Vagina (tissue), 2 donors: Measurements from ENCODE around the gene PLA2G5.

Experiments used
- POLR2A ChIP-seq, 2 donors: fragments of 450-650 bp; IDR thresholded peaks; one replicate each; pipeline ENCODE4 v1.6.1; 2017; ENCODE audit warnings: antibody characterized with exemption in 2 of 2, mild to moderate bottlenecking in 2 of 2, moderate library complexity in 2 of 2
- POLR2AphosphoS5 ChIP-seq, 2 donors: sonication (generic); formaldehyde crosslinking; IDR thresholded peaks; one replicate each; pipeline ENCODE4 v1.9.0; 2017; ENCODE audit warnings: antibody characterized with exemption in 2 of 2, mild to moderate bottlenecking in 2 of 2, low read depth in 1 of 2; ENCODE audit not compliant: insufficient read depth in 1 of 2
- TF ChIP-seq, protein P1 (sequence below), 3 experiments: fragments of 450-650 bp in 2 of 3; fragments of 200-600 bp in 1 of 3; sonication (generic) in 1 of 3; IDR thresholded peaks; one replicate each; pipeline ENCODE4 v1.5.1; 2017 to 2019; ENCODE audit warnings: antibody characterized with exemption in 3 of 3, mild to moderate bottlenecking in 2 of 3, moderate library complexity in 2 of 3

DNA sequence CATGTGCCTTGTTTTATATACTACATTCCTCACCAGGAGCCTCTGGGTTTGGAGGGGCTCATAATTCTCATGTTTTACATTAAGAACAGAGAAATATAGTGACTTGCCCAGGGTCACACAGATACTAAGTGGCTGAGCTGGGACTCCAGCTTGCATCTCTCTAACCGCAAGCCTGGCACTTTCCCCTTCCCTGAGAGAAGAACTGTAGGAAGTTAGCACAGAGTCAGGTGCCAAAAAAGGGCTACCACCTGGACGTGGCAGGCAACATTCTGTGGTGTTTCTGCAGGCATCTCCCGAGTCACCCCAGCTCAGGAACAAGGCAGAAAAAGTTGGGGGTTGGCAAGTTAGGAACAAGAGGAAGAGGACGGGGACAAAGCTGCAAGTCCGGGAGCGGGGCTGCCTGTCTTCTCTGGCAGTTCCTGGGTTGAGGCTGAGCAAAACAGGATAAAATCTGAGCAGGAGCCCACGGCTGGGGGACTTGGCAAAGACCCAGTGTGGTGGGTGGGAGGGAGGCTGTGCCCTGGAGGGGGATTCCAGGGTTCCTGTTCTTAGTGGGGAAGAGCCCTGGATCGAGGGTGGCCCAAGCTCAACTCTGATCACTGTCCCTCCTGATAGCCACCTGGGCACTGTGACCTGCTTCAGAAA is 9.8 kb downstream of the PLA2G5 start:
- TF ChIP-seq, protein P1, sequence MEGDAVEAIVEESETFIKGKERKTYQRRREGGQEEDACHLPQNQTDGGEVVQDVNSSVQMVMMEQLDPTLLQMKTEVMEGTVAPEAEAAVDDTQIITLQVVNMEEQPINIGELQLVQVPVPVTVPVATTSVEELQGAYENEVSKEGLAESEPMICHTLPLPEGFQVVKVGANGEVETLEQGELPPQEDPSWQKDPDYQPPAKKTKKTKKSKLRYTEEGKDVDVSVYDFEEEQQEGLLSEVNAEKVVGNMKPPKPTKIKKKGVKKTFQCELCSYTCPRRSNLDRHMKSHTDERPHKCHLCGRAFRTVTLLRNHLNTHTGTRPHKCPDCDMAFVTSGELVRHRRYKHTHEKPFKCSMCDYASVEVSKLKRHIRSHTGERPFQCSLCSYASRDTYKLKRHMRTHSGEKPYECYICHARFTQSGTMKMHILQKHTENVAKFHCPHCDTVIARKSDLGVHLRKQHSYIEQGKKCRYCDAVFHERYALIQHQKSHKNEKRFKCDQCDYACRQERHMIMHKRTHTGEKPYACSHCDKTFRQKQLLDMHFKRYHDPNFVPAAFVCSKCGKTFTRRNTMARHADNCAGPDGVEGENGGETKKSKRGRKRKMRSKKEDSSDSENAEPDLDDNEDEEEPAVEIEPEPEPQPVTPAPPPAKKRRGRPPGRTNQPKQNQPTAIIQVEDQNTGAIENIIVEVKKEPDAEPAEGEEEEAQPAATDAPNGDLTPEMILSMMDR (IDR thresholded peaks at IDR 0.05): no peak
- no peak for TF ChIP-seq POLR2A (IDR thresholded peaks at IDR 0.05)
- no peak for TF ChIP-seq POLR2AphosphoS5 (IDR thresholded peaks at IDR 0.05; ENCODE audit: insufficient read depth in 1 of 2, low read depth in 1 of 2)
